ENCODE results near the gene TMEM222.

TMEM222 gene

GRCh38 chr1:27306892-27307761 is 14.8 kb upstream of the TMEM222 start:
- no peak for DNase-seq

- DNase-seq, result no peak
Observed at GRCh38 chr1:27307874-27308598, 13.9 kb upstream of the TMEM222 start.

- no peak for DNase-seq
Observed at GRCh38 chr1:27314169-27314568, 7.8 kb upstream of the TMEM222 start.

- DNase-seq, result no peak
Observed at GRCh38 chr1:27314737-27315136, 7.2 kb upstream of the TMEM222 start.

- no peak for DNase-seq
Observed at GRCh38 chr1:27316860-27317259, 5.1 kb upstream of the TMEM222 start.

GRCh38 chr1:27318136-27318535 is 3.8 kb upstream of the TMEM222 start:
- DNase-seq, result no peak

GRCh38 chr1:27318596-27318995 is 3.4 kb upstream of the TMEM222 start:
- DNase-seq, result no peak

GRCh38 chr1:27322569-27323240 is 742 bp downstream of the TMEM222 start:
- no peak for DNase-seq

GRCh38 chr1:27325286-27325685 is 3.3 kb downstream of the TMEM222 start:
- DNase-seq, result no peak

GRCh38 chr1:27327964-27328363 is 6.0 kb downstream of the TMEM222 start:
- no peak for DNase-seq

GRCh38 chr1:27330786-27331185 is 8.8 kb downstream of the TMEM222 start:
- no peak for DNase-seq

- no peak for DNase-seq
Observed at GRCh38 chr1:27331426-27331825, 9.5 kb downstream of the TMEM222 start.

- DNase-seq, result no peak
Observed at GRCh38 chr1:27331922-27332321, 10.0 kb downstream of the TMEM222 start.

GRCh38 chr1:27332536-27333281 is 10.7 kb downstream of the TMEM222 start:
- DNase-seq, result peak in 2 of 4 experiments; percentile 20 to 40

GRCh38 chr1:27333717-27334279 is 11.8 kb downstream of the TMEM222 start:
- DNase-seq, result no peak

- no peak for DNase-seq
Observed at GRCh38 chr1:27335506-27336422, 13.8 kb downstream of the TMEM222 start.

- DNase-seq, result no peak
Observed at GRCh38 chr1:27336756-27337155, 14.8 kb downstream of the TMEM222 start.

- no peak for DNase-seq
Observed at GRCh38 chr1:27338751-27339150, 16.8 kb downstream of the TMEM222 start.

- DNase-seq, result no peak
Observed at GRCh38 chr1:27339213-27339612, 17.2 kb downstream of the TMEM222 start.

GRCh38 chr1:27341525-27342252 is 19.7 kb downstream of the TMEM222 start, which contains the start of gene SYTL1:
Gene SYTL1 (plus strand): TSS chr1:27342022. CDS start chr1:27345335, 3,313 bp downstream.
- DNase-seq, result peak in 3 of 4 experiments; percentile 11 to 45 (median 40)
